GM18498 (cell line): ENCODE data around the gene MEIS1.

Source experiments
- ATAC-seq: cut with Tn5 transposase; IDR thresholded peaks from one replicate; pipeline ENCODE4 v1.9.1; 2021; ENCODE audit warnings: mild to moderate bottlenecking, moderate library complexity; ENCODE audit not compliant: unreplicated experiment

Gene MEIS1

DNA sequence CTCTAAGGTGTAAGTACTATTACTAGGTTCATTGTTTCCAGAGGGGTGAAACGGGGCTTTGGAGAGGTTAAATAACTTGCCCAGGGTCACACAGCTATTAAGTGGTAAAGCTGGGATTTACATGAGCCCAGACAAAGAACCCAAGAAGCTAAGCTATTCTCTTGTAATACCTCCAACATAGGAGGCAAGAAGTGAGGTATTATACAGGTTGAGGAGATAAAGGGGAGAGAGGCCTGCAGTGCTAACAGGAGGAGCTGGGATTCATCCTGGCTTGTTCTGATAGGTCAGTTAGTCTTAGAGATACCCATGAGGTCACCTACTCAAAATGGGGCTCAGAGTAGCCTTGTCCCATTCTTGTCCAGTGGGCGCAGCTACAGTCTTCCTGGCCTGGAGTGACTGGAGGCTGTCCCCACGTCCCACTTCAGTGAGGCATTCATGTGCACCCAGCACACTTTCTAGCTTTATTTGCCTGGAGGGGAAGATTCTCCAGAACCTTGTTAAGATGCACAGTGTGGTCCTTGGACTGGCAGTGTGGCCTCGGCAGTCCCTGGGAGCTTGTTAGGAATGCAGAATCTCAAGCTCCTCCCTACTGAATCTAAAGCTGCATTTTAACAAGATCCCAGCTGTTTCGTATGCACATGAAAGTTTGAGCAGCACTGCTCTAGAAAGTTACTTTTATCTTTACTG is 63.5 kb downstream of the MEIS1 start:
- ATAC-seq = no peak

DNA sequence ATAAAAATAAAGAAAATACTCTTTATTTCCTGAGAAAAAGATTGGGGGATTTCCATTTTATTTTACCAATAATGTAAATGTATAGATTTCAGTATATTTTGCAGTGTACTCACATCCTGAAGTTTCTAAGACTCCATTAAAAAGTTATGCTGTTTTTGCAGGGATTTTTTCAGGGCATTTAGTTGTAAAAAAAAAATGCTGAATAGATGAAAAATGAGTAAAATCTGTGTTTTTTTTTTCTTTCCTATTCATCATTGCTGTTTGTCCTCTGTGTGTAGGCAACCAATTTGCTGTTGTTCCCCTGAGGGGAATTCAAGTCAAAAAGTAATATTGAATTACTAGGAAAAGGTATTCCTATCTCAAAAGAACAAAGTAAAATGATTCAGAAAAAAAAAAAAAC is 66.3 kb downstream of the MEIS1 start:
- no peak for ATAC-seq

DNA sequence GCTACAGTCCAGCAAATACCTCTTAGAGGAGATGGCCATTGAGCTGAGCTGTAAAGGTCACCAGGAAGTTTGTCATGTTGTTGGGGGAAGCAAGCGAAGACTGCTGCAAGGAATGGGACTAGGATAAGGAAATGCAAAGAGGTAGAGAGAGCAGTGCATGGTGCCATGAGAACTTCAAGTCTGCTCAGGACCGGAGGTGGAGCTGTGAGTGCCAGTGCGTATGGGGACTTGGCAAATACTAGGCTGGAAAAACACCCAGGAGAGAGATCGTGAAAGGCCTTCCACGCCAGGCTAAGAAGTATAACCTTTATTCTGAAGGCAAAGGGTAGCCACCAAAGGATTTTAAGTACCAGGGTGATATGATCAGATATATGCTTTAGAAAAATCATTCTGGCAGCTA is 71.3 kb downstream of the MEIS1 start:
- ATAC-seq = no peak

DNA sequence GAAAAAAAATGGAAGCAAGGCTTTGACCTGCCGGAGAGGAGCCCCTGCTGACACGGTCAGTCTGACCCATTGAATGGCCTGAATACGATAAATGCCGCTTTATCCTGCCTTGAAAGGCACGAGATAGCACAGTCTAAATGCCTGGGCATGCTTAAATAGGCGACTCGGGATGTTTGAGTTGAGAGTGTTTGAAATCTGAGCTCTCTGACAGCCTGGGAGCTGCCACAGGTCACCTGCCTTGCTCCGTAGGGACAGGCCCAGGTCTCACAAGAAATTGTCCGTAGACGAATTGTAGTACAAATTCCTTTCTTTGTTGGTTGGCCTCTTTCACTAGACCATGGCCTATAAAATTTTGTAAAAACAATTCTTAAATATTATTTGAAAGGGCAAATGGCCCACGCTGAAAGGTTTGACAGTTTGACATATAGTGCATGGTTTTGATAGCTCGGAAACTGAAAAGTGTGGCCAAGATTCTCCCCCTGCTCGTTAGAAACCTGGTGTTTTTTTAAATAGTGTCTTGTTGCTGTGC is 72.8 kb downstream of the MEIS1 start:
- ATAC-seq = no peak

DNA sequence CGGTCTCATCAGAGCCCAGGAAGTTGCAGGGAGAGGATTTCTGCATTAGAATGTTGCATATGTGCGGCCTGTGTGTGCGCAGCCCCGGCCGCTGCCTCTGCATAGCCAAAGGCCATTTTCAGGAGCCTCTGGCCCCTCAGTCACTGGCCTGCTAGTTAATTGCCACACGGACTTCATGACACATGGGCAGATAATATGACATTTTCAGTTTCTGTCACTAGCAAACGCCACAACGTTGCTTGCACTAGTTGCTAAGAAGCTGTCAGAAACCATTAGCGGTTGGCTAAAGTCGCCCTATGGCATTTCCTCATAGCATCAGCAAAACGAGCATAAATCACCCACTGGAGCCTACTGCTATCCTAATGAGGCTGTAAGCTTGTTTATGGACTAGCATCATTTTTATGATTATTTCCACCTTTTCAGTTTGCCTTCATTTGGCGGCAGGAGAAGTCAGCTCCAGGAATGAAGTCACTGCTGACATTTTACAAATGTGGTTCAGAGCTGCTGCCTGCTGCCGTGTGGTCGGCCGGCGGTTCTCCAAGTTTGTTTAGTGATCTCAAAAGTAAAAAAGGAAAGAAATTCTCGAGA is 73.7 kb downstream of the MEIS1 start:
- no peak for ATAC-seq

DNA sequence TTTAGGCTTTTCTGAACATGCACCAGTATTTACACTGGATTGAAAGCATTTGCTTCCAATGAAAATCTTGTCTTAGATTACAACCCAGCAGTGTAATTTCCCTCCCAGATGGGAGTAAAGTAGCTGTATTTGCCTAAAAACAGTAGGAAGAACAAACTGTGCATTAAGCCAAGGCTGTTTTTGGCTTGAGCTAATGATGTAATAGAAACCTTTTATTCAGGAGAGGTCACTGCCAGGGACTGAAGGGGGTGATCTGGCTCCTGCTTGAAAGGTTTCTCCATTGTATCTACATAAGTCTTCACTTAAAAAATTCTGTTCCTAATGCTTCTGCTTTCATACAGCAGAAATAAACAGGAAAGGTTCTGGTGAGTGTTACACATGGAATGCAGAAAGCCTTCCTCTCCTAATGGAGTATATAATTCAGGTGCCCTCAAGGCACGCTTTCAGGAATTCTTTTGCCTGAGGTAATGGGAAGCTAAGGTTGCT is 74.4 kb downstream of the MEIS1 start:
- ATAC-seq = no peak

DNA sequence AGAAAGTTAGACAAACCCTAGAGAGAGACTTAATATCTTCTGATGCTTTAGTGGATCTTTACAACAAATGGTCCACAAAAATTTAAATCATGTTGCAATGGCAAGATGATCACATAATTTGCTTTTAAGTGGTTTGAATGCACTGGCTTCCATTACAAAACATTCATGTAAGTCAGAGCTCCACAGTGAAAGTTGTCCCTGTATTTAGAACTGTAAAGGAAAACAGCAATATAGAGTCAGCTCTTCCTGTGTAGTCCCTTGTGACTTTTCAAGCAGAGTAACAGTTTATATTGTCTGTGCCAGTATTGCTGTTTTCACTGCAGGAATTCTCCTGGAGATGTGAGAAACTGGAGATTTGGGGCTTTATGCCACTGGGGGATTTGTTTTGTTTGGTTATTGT is 77.7 kb downstream of the MEIS1 start:
- no peak for ATAC-seq

DNA sequence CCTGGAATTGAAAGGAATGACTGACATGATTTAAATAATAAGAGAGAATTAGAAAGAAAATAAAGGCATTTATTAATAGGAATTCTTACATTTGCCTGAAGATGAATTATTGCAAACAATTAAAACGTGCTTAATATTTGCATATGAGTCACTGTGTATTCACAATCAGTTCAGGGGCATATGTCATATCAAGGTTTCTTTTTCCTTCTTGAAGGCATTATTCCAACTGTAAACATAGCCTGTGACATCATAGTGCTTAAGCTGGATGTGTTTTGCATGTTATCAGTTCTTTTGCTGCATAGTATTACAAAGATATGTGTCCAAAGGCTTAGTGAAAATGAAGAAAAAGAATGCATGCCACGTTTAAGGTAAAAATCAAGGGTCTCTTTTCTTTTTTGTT is 80.8 kb downstream of the MEIS1 start:
- no peak for ATAC-seq

DNA sequence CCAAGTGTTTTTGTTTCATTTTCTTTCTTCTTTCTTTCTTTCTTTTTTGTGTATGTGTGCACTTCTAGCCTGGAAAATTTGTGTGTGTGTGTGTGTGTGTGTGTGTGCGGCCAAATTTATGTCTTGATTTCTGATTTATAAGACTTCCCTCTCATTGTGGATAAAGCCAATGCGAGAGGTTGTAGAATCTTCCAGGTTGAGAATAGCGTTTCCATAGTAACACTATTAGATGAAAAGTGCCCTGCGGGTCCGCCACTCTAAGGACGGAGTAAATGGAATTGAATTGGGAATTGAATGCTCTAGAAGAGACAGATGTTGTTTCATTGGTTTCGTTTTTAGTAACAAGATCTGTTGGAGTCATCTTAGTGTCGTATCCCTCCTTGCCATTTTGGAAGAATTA is 81.6 kb downstream of the MEIS1 start:
- ATAC-seq = no peak

DNA sequence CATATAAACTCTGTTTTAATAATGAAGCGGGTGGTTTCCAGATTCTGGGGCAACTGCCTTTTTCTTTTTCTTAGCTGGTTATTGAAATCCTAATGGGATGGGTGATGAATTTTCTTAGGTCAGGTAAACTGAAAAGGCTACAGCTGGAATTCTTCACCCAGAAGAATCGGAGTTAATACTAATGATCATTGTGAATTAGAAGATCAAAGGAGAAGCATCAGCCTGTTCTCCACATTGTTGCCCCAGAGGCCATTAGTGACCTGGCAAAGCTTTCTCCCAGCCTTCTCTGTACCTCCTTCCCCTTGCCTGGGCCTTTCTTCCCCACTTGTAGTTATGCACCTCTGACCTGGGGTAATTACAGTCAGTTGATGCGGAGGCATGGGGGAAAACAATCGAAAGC is 82.8 kb downstream of the MEIS1 start:
- ATAC-seq = no peak

DNA sequence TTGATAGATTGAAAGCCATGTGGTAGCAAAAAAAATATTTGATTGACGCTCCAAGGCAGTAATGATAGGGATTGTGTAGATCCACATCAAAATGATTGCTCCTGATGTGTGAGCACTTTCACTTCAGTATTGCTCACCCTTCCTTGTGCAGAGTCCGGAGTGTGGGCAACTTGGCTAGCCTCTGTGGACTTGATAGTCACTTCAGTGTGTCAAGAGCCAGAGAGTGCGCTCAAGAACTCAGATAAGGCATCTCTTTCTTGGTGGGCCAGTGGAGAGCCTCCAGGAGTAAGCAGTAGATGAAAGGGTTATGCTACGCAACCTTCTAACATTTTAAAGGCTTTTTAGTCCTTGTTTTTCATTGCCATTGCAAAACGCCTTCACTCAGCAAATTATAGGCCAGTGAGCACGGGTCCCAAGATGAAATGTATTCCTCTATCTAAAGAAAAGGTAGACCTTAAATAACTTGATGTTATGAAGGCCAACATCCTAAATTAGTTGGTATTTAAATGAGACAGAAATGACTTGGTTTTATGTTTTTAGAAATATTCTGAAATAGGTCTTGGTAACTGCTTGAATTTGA is 84.4 kb downstream of the MEIS1 start:
- no peak for ATAC-seq

DNA sequence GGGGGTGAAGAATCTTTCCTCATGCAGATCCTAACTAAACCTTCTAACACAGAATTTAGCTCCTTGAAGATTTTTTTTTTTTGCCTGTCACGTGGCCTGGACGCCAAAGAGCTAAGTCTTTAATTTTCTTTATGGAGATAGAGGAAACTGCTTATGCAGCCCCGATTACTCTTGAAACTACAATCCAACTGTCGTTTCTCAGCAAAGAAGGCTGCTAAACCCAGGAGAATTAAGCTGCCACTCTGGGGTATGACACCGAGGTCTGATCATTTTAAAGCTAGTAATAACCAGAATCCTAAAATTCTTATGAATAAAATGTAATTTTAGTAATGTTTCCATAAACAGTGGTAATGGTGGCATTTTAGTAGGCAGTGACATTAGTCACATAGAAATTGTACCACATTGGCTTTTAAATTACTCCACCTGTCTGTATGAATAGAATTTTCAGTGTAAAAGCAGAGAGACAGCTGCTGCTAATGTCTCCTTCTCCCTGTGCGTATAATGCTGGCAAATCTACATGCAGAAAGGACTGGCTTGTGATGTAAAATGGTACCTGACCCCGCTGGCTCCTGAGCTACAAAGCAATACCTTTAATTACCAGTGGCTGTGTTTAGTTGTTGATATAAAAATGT is 86.5 kb downstream of the MEIS1 start:
- no peak for ATAC-seq

DNA sequence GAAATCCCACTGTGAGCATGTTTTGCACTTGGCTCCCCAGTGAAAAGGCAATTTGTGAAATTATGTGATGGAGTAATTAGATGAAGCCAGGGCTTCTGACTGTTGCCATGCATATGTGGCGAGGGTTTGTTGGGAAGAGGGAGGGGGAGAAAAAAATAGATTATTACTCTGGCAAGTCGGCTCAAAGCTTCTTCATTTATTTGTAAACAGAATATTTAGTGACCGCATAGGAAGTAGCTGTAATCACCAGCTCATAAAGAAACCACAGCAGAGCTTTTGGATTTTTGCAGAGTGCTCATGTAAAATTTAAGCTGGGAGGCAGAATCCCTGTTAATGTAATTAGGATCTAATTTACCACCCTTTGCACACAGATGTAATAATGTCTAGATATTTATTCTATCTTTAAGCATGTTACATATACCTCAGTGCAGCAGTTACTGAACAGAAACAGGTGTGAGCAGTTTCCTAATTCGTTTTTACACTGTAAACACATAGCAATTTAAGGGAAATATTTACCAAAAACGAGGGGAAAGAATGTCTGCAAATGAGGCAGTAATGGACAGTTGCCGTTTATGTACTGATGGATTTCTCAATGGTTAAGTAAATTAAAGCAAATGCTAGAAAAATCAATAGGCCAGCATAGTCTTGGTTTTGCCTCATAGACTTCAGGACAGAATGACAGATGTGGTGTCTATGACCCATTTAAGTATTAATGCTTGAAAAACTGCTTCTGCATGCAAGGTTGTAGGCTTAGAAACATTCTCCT is 87.9 kb downstream of the MEIS1 start:
- no peak for ATAC-seq

DNA sequence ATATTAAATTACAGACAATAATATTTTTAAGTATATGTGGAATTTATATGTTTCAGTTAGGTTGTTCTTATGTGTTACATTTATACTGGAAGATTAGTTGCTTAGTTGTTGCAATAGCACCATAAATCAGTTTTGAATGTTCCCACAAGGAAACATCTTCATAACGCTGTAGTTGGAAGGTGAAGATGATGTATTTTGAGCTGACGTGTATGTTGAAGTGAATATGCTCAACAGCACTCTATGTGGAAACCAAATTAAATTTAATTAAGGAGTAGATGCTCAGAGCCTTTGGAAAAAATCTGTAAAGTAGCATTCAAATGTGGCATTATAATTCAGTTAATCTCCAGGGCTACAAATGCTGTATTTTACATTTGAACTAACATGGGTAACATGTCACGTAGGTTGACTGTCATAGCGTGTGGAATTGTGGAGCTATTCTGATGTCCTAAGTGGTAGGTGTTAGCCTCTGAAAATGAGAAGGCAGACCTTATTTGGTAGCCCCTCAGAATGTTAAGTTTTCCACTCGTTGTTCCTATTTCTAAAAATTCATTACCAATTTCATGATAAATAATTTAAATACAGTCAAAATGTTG is 88.5 kb downstream of the MEIS1 start:
- no peak for ATAC-seq

DNA sequence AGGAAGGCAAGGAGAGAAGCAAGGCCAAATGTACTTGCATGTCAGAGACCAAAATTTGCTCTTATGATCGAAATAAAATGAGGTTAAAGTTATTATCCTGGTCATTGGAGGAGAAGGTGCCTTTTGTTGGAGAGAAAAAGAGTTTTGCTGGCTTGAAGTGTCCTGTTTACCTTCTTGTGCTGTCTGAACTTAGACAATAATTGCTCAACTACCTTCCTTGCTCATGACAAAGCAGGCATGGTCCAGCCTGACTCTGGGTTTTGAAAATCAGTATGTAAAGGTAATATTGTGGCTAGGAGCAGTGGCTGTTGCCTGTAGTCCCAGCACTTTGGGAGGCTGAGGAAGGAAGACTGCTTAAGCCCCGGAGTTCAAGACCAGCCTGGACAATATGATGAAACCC is 89.1 kb downstream of the MEIS1 start:
- no peak for ATAC-seq

DNA sequence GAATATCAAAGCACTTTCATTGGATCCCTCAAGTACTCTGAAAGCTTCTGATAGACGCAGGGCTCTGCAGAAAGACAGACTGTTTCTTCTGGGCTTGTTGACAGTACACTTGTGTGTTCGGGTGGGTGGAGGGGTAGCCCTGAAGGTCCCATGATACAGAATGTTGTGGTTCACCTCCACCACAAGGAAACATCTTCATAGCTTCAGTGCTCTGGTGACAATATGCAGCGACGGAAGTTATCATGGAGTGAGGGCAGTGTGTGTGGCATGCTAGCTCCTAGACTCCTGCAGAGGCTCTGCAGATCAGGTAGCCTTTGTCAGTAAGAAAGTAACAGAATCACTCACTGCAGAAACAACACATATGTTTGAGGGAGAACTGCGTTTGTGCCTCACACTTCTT is 90.7 kb downstream of the MEIS1 start:
- no peak for ATAC-seq

DNA sequence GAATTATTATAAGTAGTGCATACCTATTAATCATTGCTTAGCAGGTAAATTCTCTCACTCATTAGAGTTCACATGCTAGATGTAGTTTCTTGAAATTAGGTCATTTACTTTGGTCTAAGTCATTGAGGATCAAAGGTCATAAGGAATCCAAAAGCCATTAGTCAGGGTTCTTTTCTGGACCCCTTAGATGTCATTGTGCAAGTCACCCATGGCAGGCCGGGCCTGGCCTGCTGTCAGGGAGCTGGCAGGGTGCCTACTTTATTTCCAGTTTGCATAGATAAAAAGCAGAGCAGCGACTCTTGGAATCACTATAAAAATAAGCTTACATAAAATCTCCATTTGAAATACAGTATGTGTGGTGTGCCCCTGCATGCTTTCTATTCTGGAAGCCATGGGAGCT is 91.3 kb downstream of the MEIS1 start:
- no peak for ATAC-seq

DNA sequence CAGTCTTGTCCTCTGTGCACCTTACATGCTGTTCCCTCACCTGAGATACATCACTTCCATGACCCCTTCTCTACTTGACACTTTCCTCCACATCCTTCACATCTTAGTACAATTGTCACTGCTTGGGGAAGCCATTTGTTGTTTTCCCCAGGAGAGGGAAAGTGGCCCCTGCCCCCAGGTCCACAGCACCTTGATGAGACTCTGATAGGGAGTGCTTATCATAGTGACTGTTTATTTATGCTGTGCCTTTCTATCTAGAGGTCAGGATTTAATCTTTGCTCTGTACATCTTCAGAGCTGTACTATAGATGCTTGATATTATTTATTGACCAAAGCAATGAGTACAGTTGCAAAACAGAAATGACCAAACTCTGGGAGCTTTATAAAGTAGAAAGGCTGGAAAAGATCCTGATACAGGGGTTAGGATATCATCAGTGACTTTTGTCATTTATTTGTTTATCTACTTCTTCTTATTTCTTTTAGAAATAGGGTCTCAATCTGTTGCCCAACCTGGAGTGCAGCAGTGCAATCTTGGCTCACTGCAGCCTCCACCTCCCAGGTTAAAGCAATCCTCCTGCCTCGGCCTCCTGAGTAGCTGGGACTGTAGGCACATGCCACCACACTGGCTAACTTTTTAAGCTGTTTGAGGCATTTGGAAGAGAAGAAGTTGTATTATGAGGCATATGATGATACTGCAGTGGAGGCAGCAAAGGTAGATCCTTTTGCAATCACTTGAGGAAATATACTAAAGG is 94.2 kb downstream of the MEIS1 start:
- no peak for ATAC-seq

DNA sequence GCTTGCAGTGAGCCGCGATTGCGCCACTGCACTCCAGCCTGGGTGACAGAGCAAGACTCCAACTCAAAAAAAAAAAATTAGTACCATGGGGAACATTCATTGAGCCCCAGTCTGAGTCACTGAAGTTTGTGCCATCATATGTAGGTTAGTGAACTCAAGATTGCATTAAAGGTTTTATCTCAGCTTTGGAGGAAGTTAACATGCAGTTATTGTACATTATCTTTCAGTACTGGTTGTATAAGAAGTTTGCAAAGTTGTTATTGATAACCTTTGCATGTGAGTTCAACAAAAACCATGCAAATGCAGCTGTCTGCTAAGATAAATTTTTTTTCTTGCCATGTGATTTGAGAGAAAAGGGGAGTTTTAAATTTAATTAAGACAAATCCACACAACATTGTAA is 95.7 kb downstream of the MEIS1 start:
- ATAC-seq = no peak

DNA sequence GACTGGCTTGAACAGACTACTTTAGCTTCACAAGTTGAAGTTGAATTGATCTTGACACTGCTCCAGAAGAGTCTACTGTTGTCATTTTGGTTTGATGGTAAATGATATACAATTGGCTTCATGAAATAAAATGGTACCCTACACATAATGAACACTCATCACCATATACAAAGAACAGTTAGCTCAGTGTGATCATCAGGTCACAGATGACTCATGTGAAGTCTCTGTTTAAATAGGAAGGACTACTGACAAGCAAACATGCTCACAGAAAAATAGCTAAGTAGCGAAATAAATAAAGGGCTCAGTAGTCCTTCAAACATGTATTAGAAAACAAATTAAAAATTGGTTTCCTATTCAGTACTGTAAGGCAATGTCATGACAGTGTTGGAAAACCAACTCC is 96.2 kb downstream of the MEIS1 start:
- ATAC-seq = no peak
